KOPT-K1 (cell line): Measurements from ENCODE around the gene MMP3.

Experiments used
- H3K27ac ChIP-seq: fragments of 200-600 bp; sonication (generic); 2 replicates; pipeline ENCODE4 v1.5.1; 2016; ENCODE audit warnings: antibody characterized with exemption, mild to moderate bottlenecking, low read depth, low read length; ENCODE audit not compliant: poor library complexity, severe bottlenecking
- H3K36me3 ChIP-seq: fragments of 200-600 bp; sonication (generic); 2 replicates; pipeline ENCODE4 v1.5.1; 2017; ENCODE audit warnings: antibody characterized with exemption, mild to moderate bottlenecking, low read length, moderate library complexity; ENCODE audit not compliant: insufficient read depth
- H3K9me3 ChIP-seq: fragments of 200-600 bp; sonication (generic); 2 replicates; pipeline ENCODE4 v1.5.1; 2017; ENCODE audit warnings: antibody characterized with exemption, low read length, mild to moderate bottlenecking; ENCODE audit not compliant: insufficient read depth, poor library complexity, severe bottlenecking

The MMP3 gene

GRCh38 chr11:102846292-102846691, 2.9 kb upstream of the MMP3 start:
- Histone ChIP-seq H3K9me3 (no peaks in the 10 kb centered on the region), H3K27ac (no peak overlapping the region), H3K36me3 (no peaks in the 10 kb centered on the region)

GRCh38 chr11:102842930-102843329, 479 bp downstream of the MMP3 start:
- Histone ChIP-seq H3K27ac (no peak overlapping the region), H3K9me3 (no peaks in the 10 kb centered on the region), H3K36me3 (no peaks in the 10 kb centered on the region)

GRCh38 chr11:102840018-102840417, 3.4 kb downstream of the MMP3 start:
- Histone ChIP-seq H3K9me3 (no peaks in the 10 kb centered on the region), H3K36me3 (no peaks in the 10 kb centered on the region), H3K27ac (no peak overlapping the region)

- H3K27ac ChIP-seq, result no peak overlapping the region
- H3K36me3 ChIP-seq, result no peaks in the 10 kb centered on the region
- H3K9me3 ChIP-seq, result no peaks in the 10 kb centered on the region
These were observed 5.8 kb downstream of the MMP3 start for GRCh38 chr11:102837646-102838045.

- Histone ChIP-seq H3K27ac (no peak overlapping the region), H3K9me3 (no peaks in the 10 kb centered on the region), H3K36me3 (no peaks in the 10 kb centered on the region)
These were observed 6.3 kb downstream of the MMP3 start for GRCh38 chr11:102837156-102837555.

GRCh38 chr11:102836290-102836875, 7.0 kb downstream of the MMP3 start:
- H3K9me3 ChIP-seq, result no peaks in the 10 kb centered on the region

GRCh38 chr11:102833731-102834130, 9.7 kb downstream of the MMP3 start:
- Histone ChIP-seq H3K9me3 (no peaks in the 10 kb centered on the region), H3K36me3 (no peaks in the 10 kb centered on the region), H3K27ac (no peak overlapping the region)

More at GRCh38 chr11:102836290-102836875, 7.0 kb downstream of the MMP3 start:
- Histone ChIP-seq H3K27ac (no peak overlapping the region), H3K36me3 (no peaks in the 10 kb centered on the region)

- Histone ChIP-seq H3K27ac (no peak overlapping the region), H3K9me3 (no peaks in the 10 kb centered on the region), H3K36me3 (no peaks in the 10 kb centered on the region)
These were observed 10.8 kb downstream of the MMP3 start for GRCh38 chr11:102832612-102833011.

GRCh38 chr11:102831489-102832440, 11.6 kb downstream of the MMP3 start:
- H3K27ac ChIP-seq, result no peak overlapping the region
- no peaks in the 10 kb centered on the region for H3K9me3 ChIP-seq
- H3K36me3 ChIP-seq, result no peaks in the 10 kb centered on the region

- H3K9me3 ChIP-seq, result no peaks in the 10 kb centered on the region
- H3K36me3 ChIP-seq, result no peaks in the 10 kb centered on the region
- no peak overlapping the region for H3K27ac ChIP-seq
These were observed 12.3 kb downstream of the MMP3 start for GRCh38 chr11:102831128-102831488.

GRCh38 chr11:102830001-102830727, 13.2 kb downstream of the MMP3 start:
- no peaks in the 10 kb centered on the region for H3K36me3 ChIP-seq
- no peaks in the 10 kb centered on the region for H3K9me3 ChIP-seq
- H3K27ac ChIP-seq, result no peak overlapping the region

GRCh38 chr11:102829316-102830000, 14.0 kb downstream of the MMP3 start:
- no peak overlapping the region for H3K27ac ChIP-seq
- H3K9me3 ChIP-seq, result no peaks in the 10 kb centered on the region
- H3K36me3 ChIP-seq, result no peaks in the 10 kb centered on the region

GRCh38 chr11:102824556-102824955, 18.9 kb downstream of the MMP3 start:
- Histone ChIP-seq H3K27ac (no peak overlapping the region), H3K9me3 (no peaks in the 10 kb centered on the region), H3K36me3 (no peaks in the 10 kb centered on the region)

GRCh38 chr11:102819491-102819890, 23.9 kb downstream of the MMP3 start:
- Histone ChIP-seq H3K9me3 (no peaks in the 10 kb centered on the region), H3K36me3 (no peaks in the 10 kb centered on the region), H3K27ac (no peak overlapping the region)

- no peak overlapping the region for H3K27ac ChIP-seq
- H3K36me3 ChIP-seq, result no peaks in the 10 kb centered on the region
- no peaks in the 10 kb centered on the region for H3K9me3 ChIP-seq
These were observed 29.9 kb downstream of the MMP3 start for GRCh38 chr11:102813484-102813883.
